Panc1 (cell line): Measurements from ENCODE around the gene JADE2. TPM values are rescaled to one million over a fixed set of nuclear protein-coding genes. Genes with fewer than 3 reads are reported as not detected.

ENCODE experiments used
- ATAC-seq: fragments of 200-7000 bp; cut with Tn5 transposase; 2 replicates; pipeline ENCODE4 v1.9.1; 2020; ENCODE audit warnings: mild to moderate bottlenecking, moderate library complexity
- BruUV-seq: library from RNA; stranded (reverse); fragments of 400-500 nt; replicated peaks from 2 replicates; lab custom pipeline; 2021; lab: Mats Ljungman, UMichigan
- CTCF ChIA-PET: fragments of 300-600 bp; sonication (Branson Sonifier 250); formaldehyde crosslinking; loops from one replicate; lab custom pipeline; 2022; ENCODE audit warnings: antibody characterized with exemption; lab: Charles Lee
- POLR2A ChIA-PET: fragments of 300-600 bp; sonication (Branson Sonifier 250); formaldehyde crosslinking; loops from one replicate; lab custom pipeline; 2022; ENCODE audit warnings: antibody characterized with exemption; lab: Charles Lee
- DNase-seq: peaks from one replicate; pipeline ENCODE4 v3.0.0-alpha.2; 2010; ENCODE audit warnings: low read depth, low spot score
- H3K27ac ChIP-seq: 2 replicates; pipeline ENCODE4 v1.5.1; 2011; ENCODE audit warnings: mild to moderate bottlenecking, low read length, inconsistent platforms
- H3K27me3 ChIP-seq: fragments of 200-500 bp; sonication (Bioruptor generic); 2 replicates; pipeline ENCODE4 v1.6.0; 2014; ENCODE audit warnings: low read length, inconsistent platforms; ENCODE audit not compliant: control insufficient read depth, insufficient read depth
- H3K36me3 ChIP-seq: fragments of 200-500 bp; sonication (Bioruptor generic); 2 replicates; pipeline ENCODE4 v1.5.1; 2014; ENCODE audit warnings: inconsistent platforms, mild to moderate bottlenecking, low read length, moderate library complexity; ENCODE audit not compliant: control insufficient read depth, insufficient read depth
- H3K4me1 ChIP-seq: 2 replicates; pipeline ENCODE4 v1.5.1; 2011; ENCODE audit warnings: inconsistent platforms, mild to moderate bottlenecking, low read length, moderate library complexity; ENCODE audit not compliant: control insufficient read depth, insufficient read depth
- H3K4me3 ChIP-seq, 2 experiments: 2 replicates each; pipeline ENCODE4 v1.5.1; 2011 to 2012; ENCODE audit warnings: low read depth in 2 of 2, low read length in 2 of 2, mild to moderate bottlenecking in 2 of 2, inconsistent platforms in 1 of 2, moderate library complexity in 1 of 2
- H3K9me3 ChIP-seq: fragments of 200-500 bp; sonication (Bioruptor generic); 2 replicates; pipeline ENCODE4 v1.5.1; 2014; ENCODE audit warnings: low read depth, mild to moderate bottlenecking, inconsistent platforms, low read length, moderate library complexity; ENCODE audit not compliant: control insufficient read depth, insufficient read depth
- POLR2AphosphoS5 ChIP-seq: IDR thresholded peaks from 2 replicates; pipeline ENCODE4 v1.6.1; 2012; ENCODE audit warnings: mild to moderate bottlenecking, low read depth, low read length, moderate library complexity
- SIN3A ChIP-seq: IDR thresholded peaks from 2 replicates; pipeline ENCODE4 v1.6.1; 2012; ENCODE audit warnings: low read depth, mild to moderate bottlenecking, low read length, moderate library complexity, borderline replicate concordance; ENCODE audit not compliant: insufficient read depth
- TCF7L2 ChIP-seq: IDR thresholded peaks from 2 replicates; pipeline ENCODE4 v1.6.1; 2011; ENCODE audit warnings: mild to moderate bottlenecking, low read depth, low read length, inconsistent platforms
- in situ Hi-C: cut with HindIII; loops from 2 replicates; pipeline ENCODE4 v1.10.0; 2016; ENCODE audit warnings: low sequenced_read_pairs, low pct_unique_long_range_greater_than_20kb
- intact Hi-C: fragments of 100-400 bp; cut with micrococcal nuclease; formaldehyde crosslinking; loops from one replicate; pipeline ENCODE4 v1.10.0; 2022; ENCODE audit not compliant: unreplicated experiment
- total RNA-seq: library from RNA; stranded (reverse); gene quantifications from one replicate; pipeline ENCODE4 v1.2.1, GENCODE V29; 2021; ENCODE audit not compliant: unreplicated experiment
- TF ChIP-seq, protein P1 (sequence below), 2 experiments: IDR thresholded peaks; 2 replicates each; pipeline ENCODE4 v1.6.1; 2011 to 2012; ENCODE audit warnings: low read depth in 2 of 2, control low read depth in 1 of 2, low read length in 1 of 2, mild to moderate bottlenecking in 1 of 2, moderate library complexity in 1 of 2; ENCODE audit not compliant: insufficient read depth in 1 of 2
- TF ChIP-seq, protein P2 (sequence below): fragments of 450-650 bp; IDR thresholded peaks from 2 replicates; pipeline ENCODE4 v1.5.1; 2017; ENCODE audit warnings: mild to moderate bottlenecking

The JADE2 gene
- total RNA-seq, 1 experiment from 2014 or later: 80.0 TPM

DNA sequence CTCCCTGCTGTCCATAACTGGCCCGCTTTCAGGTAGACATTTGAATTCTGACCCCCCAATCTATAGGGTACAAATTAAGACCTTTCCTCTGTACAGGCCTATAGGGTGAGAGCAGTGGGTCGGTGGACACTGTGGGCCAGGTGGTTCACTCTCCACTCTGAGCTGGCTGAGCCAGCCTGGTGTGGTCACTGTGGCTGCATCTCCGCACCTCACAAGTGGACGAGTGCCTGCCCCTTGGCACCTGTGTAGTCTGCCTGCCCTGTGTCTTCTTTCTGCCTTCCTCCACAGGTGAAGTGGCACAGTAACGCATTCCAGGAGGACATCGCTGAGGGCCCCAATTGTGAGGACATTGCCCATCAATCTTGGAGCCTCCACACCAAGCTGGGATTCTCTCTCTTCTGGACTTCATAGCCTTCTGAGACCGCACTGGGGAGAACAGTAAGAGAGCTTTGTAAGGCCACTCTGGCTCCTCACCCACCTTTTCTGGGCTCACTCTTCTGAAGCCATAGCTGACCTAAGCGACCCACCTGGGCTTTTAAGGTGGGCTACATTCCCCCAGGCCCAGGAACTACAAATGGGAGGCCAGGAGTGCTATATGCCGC is 33.5 kb upstream of the JADE2 start:
- POLR2A ChIA-PET: no interaction called here
- TF ChIP-seq POLR2AphosphoS5: no peak
- no peak for TF ChIP-seq TCF7L2
- TF ChIP-seq, protein P1, sequence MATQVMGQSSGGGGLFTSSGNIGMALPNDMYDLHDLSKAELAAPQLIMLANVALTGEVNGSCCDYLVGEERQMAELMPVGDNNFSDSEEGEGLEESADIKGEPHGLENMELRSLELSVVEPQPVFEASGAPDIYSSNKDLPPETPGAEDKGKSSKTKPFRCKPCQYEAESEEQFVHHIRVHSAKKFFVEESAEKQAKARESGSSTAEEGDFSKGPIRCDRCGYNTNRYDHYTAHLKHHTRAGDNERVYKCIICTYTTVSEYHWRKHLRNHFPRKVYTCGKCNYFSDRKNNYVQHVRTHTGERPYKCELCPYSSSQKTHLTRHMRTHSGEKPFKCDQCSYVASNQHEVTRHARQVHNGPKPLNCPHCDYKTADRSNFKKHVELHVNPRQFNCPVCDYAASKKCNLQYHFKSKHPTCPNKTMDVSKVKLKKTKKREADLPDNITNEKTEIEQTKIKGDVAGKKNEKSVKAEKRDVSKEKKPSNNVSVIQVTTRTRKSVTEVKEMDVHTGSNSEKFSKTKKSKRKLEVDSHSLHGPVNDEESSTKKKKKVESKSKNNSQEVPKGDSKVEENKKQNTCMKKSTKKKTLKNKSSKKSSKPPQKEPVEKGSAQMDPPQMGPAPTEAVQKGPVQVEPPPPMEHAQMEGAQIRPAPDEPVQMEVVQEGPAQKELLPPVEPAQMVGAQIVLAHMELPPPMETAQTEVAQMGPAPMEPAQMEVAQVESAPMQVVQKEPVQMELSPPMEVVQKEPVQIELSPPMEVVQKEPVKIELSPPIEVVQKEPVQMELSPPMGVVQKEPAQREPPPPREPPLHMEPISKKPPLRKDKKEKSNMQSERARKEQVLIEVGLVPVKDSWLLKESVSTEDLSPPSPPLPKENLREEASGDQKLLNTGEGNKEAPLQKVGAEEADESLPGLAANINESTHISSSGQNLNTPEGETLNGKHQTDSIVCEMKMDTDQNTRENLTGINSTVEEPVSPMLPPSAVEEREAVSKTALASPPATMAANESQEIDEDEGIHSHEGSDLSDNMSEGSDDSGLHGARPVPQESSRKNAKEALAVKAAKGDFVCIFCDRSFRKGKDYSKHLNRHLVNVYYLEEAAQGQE (IDR thresholded peaks at IDR 0.05; ENCODE audit: insufficient read depth in 1 of 2, low read depth in 2 of 2, low read length in 1 of 2): no peak
- no peak for TF ChIP-seq SIN3A
- TF ChIP-seq, protein P2, sequence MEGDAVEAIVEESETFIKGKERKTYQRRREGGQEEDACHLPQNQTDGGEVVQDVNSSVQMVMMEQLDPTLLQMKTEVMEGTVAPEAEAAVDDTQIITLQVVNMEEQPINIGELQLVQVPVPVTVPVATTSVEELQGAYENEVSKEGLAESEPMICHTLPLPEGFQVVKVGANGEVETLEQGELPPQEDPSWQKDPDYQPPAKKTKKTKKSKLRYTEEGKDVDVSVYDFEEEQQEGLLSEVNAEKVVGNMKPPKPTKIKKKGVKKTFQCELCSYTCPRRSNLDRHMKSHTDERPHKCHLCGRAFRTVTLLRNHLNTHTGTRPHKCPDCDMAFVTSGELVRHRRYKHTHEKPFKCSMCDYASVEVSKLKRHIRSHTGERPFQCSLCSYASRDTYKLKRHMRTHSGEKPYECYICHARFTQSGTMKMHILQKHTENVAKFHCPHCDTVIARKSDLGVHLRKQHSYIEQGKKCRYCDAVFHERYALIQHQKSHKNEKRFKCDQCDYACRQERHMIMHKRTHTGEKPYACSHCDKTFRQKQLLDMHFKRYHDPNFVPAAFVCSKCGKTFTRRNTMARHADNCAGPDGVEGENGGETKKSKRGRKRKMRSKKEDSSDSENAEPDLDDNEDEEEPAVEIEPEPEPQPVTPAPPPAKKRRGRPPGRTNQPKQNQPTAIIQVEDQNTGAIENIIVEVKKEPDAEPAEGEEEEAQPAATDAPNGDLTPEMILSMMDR: no peak
- ATAC-seq (no peak), DNase-seq (no peak)
- in situ Hi-C loops (no loop called here), intact Hi-C loops (no loop called here)
- H3K27ac ChIP-seq: peak overlapping the region; percentile 25; the same call in 1 of the 2 replicates
- CTCF ChIA-PET: no interaction called here
- H3K36me3 ChIP-seq: no peaks in the 10 kb centered on the region
- no TSS peak for BruUV-seq
- H3K27me3 ChIP-seq: no peaks in the 10 kb centered on the region
- H3K4me3 ChIP-seq: no peak overlapping the region
- H3K4me1 ChIP-seq: no peaks in the 10 kb centered on the region
- no peaks in the 10 kb centered on the region for H3K9me3 ChIP-seq

DNA sequence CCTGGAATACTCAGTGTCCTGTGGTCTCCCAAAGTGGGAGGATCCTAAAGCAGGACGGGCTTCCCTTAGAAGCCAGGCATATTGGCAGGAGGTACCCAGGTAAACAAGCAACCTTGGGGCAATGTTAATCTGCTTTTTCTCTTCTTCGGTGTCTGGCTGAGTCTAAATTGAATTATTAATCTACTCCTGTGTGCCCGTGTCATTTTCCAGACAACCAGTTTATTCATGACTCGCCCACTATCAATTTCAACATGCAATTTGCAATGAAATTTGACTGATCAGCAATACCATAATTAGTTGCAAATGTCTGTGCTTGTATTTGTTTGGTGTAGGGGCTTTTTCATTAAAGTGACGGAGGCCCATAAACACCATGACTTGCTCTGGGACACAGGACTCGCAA is 32.9 kb upstream of the JADE2 start:
- BruUV-seq: no TSS peak
- intact Hi-C loops: no loop called here
- Histone ChIP-seq H3K9me3 (no peaks in the 10 kb centered on the region), H3K36me3 (no peaks in the 10 kb centered on the region), H3K27me3 (no peaks in the 10 kb centered on the region), H3K27ac (no peak overlapping the region), H3K4me3 (no peak overlapping the region), H3K4me1 (no peaks in the 10 kb centered on the region)
- ChIA-PET CTCF (no interaction called here), POLR2A (no interaction called here)
- TF ChIP-seq SIN3A (no peak), TCF7L2 (no peak), POLR2AphosphoS5 (no peak)
- TF ChIP-seq, protein P1 (IDR thresholded peaks at IDR 0.05; ENCODE audit: insufficient read depth in 1 of 2, low read depth in 2 of 2, low read length in 1 of 2): no peak
- TF ChIP-seq, protein P2: no peak
- DNase-seq (no peak), ATAC-seq (no peak)
- in situ Hi-C loops: no loop called here
